GM18526 (cell line): ENCODE measurements around the gene SCNN1G.

Source experiments
- POLR2A ChIP-seq: IDR thresholded peaks from 3 replicates; pipeline ENCODE4 v1.6.1; 2011; ENCODE audit not compliant: insufficient read length; ENCODE audit errors: extremely low read depth

The SCNN1G gene

DNA sequence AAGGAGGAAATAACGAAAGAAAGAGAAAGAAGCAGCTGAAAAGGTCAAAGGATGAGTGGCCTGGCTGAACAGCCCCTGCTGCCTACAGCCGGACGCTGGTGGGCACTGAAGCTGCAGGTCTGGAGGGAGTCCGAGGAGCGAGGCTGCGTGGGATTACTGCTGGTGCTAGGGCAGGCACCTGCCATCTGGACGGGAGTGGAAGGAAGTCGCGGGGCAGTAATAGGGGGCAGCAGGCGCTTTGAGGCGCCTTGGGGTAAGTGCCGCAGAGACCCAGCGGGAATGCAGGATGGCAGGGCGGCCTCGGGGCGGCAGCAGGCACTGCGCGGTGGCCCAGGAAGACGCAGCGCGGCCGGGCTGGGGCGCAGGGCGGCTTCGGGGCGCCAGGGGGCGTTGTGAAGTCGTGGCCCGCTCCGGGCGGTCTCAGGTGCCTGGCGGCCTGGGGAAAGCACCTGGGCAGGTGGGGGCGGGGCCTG, 303 bp upstream of the SCNN1G start:
- TF ChIP-seq POLR2A, result no peak

DNA sequence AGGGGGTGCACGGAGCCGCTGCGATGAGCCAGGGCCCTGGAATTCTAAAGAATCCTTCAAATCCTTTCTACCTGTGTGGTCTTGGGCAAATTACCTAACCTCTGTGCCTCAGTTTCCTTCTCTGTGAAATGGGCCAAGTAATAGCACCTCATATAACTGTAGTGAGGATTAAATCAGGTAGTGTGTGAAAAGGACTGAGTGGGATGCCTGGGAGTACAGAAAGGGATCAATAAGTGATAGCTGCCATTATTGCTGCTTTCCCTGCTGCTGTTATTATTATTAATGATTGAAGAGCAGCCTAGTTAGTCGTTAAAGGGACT, 958 bp downstream of the SCNN1G start:
- TF ChIP-seq POLR2A, result no peak

DNA sequence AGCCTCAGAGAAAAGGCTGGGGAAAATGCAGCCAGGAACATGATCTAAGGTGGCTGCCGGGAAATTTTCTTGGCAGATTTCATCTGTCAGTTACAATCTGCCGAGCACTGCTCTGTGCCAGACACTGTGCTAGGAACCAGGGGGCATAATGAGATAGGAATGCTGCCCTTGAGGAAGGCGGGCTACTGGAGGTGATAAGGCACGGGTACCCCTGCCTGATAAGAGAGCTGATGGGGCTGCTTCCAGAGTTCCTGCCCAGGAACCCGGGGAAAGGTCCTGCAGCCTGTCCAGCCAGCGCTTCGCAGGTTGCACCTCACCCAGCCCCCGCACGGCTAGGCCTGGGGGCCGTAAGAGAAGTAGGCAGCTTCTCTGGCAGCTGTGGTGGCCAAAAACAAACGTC, 3.1 kb downstream of the SCNN1G start:
- no peak for TF ChIP-seq POLR2A

DNA sequence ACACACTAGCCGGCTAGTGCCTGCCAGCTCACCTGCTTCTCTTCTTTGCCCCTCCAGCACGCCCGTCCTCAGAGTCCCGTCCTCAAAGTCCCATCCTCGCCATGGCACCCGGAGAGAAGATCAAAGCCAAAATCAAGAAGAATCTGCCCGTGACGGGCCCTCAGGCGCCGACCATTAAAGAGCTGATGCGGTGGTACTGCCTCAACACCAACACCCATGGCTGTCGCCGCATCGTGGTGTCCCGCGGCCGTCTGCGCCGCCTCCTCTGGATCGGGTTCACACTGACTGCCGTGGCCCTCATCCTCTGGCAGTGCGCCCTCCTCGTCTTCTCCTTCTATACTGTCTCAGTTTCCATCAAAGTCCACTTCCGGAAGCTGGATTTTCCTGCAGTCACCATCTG, 3.6 kb downstream of the SCNN1G start:
- TF ChIP-seq POLR2A, result no peak

DNA sequence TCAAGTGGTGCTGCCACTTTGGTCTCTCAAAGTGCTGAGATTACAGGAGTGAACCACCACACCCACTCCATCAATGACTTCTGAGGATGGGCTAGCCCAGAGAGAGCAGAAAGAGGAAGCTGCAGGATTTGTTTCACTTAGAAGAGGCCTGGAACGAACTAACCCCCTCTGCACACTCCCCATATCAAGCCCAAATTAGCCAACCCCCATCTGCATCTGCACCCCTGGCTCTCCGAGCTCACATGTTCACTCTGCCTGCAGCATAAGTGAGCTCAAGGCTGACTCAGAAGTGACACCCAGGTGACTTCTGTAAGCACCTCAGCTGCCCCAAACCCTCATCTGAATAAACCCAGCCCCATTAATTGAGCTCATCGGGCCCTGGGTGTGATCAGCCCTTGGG, 4.8 kb downstream of the SCNN1G start:
- no peak for TF ChIP-seq POLR2A

DNA sequence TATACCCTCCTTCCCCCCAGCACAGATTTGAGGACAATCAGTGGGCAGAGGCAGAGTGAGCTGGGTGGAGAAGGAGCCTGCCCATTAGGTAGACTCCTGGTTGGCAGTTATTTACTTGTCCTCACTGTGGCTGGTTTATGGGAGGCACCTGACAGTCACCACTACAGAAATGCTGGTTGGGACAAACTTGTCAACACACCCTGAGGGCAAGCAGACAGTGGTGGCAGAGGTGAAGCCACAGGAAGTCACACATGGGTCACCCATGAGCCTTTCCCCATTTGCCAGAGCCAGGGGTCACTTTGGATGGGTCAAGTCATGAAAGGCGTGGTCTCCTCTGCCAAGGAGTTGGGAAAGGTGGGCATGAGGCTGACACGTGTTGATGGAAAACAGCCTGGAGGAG, 6.4 kb downstream of the SCNN1G start:
- TF ChIP-seq POLR2A, result no peak

DNA sequence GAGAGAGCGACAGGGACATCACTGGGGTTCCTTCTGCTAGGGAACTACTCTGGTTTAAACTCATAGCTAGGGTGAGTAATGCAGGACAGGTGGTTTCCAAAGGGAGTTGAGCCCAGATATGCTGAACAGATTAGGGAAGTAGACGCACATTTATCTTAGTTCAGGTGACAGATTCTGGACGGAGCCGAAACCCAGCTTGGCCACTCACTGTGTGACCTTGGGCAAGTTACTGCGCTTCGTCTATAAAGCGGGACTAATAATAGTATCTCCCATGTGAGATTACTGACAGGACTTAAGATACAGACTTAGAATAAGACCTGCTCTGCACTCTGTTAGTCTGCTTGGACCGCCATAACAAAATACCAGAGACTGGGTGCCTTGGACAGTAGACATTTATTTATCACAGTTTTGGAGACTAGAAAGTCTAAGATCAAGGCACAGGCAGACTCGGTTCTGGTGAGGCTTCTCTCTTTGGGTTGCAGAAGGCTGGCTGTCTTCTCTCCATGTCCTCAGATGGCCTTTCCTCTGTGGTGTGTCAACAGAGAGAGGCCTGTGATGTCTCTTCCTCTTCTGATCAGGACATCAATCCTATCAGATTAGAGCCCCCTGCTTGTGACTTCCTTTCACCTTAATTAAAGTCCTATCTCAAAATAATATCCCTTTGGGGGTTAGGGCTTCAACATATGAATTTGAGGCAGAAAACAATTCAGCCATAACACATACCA, 12.1 kb downstream of the SCNN1G start:
- no peak for TF ChIP-seq POLR2A

DNA sequence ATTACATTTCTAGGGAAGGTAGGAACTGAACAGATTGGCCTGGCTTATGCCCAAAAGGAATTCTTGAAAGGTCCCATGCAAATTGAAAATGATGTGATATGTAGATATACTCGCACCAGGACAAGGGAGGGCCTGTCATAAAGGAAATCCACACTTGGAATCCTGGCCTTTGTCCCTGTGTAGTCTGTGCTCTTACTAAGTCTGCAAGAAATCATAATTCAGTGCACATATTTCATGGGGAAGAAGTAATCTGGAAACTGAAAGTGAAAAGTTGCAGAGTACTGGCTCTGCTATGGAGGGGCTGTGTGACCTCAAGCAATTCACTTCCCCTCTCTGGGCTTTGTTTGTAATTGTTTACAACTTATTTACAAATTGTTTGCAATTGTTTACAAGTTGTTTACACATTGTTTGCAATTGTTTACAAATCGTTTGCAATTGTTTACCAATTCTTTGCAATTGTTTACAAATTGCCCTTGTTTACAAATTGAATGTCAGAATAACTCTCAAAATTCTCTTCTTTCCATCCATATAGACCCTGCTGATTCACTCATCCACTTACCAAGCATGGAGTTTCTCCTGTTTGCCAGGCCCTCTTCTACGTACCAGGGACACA, 12.9 kb downstream of the SCNN1G start:
- no peak for TF ChIP-seq POLR2A

DNA sequence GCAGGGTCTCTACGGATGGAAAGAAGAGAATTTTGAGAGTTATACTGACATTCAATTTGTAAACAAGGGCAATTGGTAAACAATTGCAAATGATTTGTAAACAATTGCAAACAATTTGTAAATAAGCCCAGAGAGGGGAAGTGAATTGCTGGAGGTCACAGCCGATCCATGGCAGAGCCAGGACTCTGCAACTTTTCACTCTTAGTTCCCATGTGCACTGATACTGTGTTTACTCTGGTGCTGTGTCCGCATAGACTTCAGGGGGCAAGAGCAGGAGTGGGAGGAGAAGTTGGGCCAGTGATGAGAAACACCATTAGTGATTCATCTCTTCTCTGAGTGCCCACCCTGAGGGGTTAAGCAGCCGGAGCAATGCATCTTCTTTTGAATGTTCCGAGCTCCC, 14.0 kb downstream of the SCNN1G start:
- TF ChIP-seq POLR2A, result no peak

DNA sequence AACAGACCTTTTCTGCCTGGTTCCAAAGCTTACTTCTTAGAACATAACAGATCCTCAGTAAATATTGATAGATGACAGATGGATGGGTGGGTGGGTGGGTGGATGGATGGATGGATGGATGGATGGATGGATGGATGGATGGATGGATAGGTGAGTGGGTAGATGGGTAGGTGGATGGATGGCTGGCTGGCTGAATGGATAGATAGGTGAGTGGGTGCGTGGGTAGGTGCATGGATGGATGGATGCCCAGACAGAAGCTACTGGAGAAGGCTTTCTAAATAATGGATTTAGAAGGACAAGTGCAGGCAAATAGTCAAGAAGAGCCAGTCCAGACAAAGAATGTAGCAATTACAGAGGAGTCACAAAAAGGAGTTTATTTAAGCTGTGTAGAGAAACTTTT, 19.6 kb downstream of the SCNN1G start:
- no peak for TF ChIP-seq POLR2A

DNA sequence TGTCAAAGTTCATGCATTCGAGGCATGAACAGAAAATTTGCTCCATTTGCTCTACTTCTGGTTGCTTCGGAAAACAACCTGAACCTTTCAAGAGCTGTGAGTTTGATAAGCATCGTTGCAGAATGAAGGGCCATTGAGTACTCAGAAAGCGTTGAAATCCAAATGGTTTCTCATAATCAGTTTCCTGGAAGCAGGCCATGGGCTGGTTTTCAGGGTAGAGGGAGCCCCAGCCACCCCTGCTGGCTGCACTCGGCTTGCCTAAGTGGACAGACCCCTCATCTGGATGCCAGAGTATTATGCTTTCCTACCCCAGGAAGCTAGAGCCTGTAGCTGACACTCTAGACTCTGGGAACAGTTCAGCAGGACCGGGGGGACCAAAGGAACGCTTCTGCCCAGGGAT, 24.4 kb downstream of the SCNN1G start:
- TF ChIP-seq POLR2A, result no peak

DNA sequence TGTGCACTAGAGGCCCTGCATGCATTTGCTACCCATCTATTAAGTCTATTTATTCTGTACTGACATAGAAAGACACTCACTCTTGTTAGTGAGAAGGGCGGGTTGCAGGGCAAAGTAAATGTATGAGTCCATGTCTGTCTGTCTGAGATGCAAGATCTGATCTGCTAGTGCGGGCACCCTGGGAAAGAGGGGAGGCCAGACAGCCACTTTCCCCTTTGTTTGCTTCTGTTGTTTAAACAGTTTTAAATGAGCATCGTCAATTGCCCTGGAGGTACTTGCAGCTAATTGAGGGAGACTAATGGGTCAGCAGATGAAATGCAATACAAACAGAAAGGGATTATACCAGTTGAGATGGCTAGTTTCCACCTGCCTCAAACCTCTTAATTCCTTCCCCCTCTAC, 24.9 kb downstream of the SCNN1G start:
- TF ChIP-seq POLR2A, result no peak

DNA sequence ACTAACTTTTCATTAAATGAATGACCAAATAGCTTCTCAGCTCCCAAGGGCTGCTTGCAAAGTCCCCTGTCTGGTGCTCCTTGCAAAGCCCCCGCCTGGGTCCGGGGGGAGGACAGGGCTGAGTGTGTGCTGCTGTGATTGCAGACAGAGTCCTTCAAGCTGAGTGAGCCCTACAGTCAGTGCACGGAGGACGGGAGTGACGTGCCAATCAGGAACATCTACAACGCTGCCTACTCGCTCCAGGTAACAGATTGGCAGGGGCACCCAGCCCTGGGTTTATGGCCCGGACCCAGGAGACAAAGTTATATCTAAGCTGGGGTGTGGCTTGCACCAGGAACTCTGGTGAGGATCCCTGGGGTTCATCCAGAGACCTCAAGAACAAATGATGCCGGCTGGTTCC, 27.1 kb downstream of the SCNN1G start:
- TF ChIP-seq POLR2A, result no peak

DNA sequence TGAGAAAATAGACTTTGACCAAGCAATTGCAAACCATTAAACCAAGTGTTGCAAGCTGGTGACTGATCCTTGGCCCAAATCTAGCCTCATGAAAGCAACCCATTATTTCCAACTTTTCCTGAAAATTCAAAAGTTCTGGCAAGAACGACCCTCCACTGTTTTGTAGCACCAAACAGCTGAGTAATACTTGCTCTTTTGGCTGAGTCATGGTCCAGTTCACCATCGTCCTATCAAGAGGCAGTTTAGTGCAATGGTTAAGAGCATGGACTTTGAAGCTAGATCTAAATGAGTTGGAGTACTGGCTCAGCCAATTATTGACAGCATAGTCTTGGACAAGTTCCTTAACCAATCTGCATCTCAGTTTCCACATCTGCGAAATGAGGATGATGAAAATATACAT, 31.3 kb downstream of the SCNN1G start:
- TF ChIP-seq POLR2A, result no peak

DNA sequence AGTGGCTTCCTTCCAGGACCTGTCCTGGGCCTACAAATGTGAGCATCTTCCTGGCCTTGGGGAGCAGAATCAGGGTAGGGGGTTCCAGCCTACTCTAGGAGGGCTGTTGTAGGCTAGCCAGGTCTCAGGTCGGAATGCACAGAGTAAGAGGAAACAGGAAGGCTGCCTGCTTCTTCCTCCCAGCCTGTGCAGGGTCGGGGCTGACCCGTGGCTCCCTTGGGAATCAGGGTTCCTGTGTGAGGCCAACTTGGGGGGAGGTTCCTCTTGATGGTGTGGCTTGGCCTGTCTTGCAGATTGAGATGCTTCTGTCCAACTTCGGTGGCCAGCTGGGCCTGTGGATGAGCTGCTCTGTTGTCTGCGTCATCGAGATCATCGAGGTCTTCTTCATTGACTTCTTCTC, 32.3 kb downstream of the SCNN1G start:
- TF ChIP-seq POLR2A, result no peak

DNA sequence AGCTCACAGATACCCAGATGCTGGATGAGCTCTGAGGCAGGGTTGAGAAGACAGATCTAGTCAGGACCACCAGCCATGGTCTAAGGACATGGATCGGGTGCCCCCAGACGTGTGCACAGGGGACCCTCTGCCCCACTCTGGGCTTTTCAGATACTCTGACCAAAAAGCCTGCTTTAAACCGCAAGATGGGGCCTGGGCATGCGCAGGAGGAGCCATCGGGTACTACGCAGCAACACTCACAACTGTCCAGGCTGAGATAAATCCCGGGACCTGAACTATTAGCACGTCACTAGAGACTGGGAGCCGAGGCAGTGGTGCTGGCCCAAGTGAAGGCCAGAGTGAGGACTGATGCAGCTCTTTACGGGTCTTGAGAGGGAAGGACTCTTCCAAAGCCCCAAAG, 32.9 kb downstream of the SCNN1G start:
- TF ChIP-seq POLR2A, result no peak

DNA sequence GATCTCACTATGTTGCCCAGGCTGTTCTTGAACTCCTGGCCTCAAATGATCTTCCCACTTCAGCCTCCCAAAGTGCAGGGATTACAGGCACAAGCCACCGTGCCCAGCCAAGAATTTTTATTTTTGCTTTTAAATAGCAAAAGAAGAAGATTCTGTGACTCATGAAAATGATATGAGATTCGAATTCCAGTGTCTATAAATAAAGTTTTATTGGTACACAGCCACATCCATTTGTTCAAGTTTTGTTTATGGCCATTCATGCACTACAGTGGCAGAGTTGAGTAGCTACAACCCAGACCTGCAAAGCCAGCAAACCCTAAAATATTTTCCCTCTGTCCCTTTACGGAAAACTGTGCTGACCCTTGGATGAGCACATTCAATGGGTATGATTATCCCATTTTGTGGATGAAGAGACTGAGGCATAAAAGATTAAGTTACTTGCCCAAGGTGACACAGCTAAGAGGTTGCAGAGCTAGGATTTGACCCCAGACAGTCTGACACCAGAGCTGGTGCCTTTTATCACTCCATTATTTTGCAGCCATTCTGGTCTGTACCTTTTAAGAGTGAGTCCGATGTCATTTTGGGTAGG, 34.2 kb downstream of the SCNN1G start:
- TF ChIP-seq POLR2A, result no peak
